Vagina (tissue), 2 donors: ENCODE data around the gene CBLL1. TPM values are rescaled to one million over a fixed set of nuclear protein-coding genes. Genes with fewer than 3 reads are reported as not detected.
A peak's percentile ranks its signal among the peaks of the same experiment; 100 is the strongest.

ENCODE experiments used
- DNase-seq, 2 donors: peaks; one replicate each; pipeline ENCODE4 v3.0.0-alpha.2; 2017; ENCODE audit errors: extremely low spot score in 2 of 2
- H3K27ac ChIP-seq: fragments of 200-600 bp; sonication (generic); one replicate; pipeline ENCODE4 v1.5.1; 2019
- H3K27me3 ChIP-seq: fragments of 200-600 bp; sonication (generic); one replicate; pipeline ENCODE4 v1.5.1; 2019
- H3K36me3 ChIP-seq, 2 donors: fragments of 200-600 bp; sonication (generic); one replicate each; pipeline ENCODE4 v1.5.1; 2017 to 2019
- H3K4me1 ChIP-seq: fragments of 200-600 bp; sonication (generic); one replicate; pipeline ENCODE4 v1.5.1; 2019
- H3K4me3 ChIP-seq, 2 donors: fragments of 200-600 bp; sonication (generic); 1 replicate in 1 of 2; 2 replicates in 1 of 2; pipeline ENCODE4 v1.5.1; 2016 to 2019
- H3K9me3 ChIP-seq: fragments of 200-600 bp; sonication (generic); one replicate; pipeline ENCODE4 v1.5.1; 2019
- POLR2A ChIP-seq, 2 donors: fragments of 450-650 bp; IDR thresholded peaks; one replicate each; pipeline ENCODE4 v1.6.1; 2017; ENCODE audit warnings: antibody characterized with exemption in 2 of 2, mild to moderate bottlenecking in 2 of 2, moderate library complexity in 2 of 2
- POLR2AphosphoS5 ChIP-seq, 2 donors: sonication (generic); formaldehyde crosslinking; IDR thresholded peaks; one replicate each; pipeline ENCODE4 v1.9.0; 2017; ENCODE audit warnings: antibody characterized with exemption in 2 of 2, mild to moderate bottlenecking in 2 of 2, low read depth in 1 of 2; ENCODE audit not compliant: insufficient read depth in 1 of 2
- intact Hi-C: fragments of 100-400 bp; cut with DNase I; formaldehyde crosslinking; loops from one replicate; pipeline ENCODE4 v1.15.1; 2023
- total RNA-seq: library from RNA; depleted of rRNA; stranded (reverse); fragments of >200 nt; gene quantifications from one replicate; pipeline ENCODE4 v1.2.3, GENCODE V29; 2016
- TF ChIP-seq, protein P1 (sequence below), 3 experiments: fragments of 450-650 bp in 2 of 3; fragments of 200-600 bp in 1 of 3; sonication (generic) in 1 of 3; IDR thresholded peaks; one replicate each; pipeline ENCODE4 v1.5.1; 2017 to 2019; ENCODE audit warnings: antibody characterized with exemption in 3 of 3, mild to moderate bottlenecking in 2 of 3, moderate library complexity in 2 of 3

Gene CBLL1
- total RNA-seq, 1 donor from 2014 or later: 24.1 TPM

DNA sequence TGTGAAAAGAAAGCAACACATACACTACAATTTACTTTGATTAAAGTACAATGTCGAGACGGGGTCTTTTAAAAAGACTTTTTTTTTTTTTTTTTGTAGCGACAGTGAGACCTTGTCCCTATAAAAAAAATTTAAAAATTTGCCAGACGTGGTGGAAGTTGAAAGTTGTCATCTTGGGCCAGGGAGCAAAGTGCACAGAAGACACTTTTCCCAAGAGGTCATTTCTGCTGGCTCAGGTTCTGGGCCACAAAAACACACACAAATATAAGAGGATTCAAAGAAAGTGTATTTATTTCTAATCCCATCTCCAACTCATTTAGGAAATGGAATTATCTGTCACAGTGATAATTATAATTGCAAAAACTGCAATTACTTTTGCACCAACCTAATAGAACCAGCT, 34.3 kb downstream of the CBLL1 start:
- no peak for DNase-seq
- Histone ChIP-seq H3K4me1 (no peaks in the 10 kb centered on the region), H3K27ac (no peak overlapping the region), H3K27me3 (no peaks in the 10 kb centered on the region), H3K4me3 (no peak overlapping the region), H3K36me3 (no peaks in the 10 kb centered on the region), H3K9me3 (no peaks in the 10 kb centered on the region)
- TF ChIP-seq POLR2AphosphoS5 (IDR thresholded peaks at IDR 0.05; ENCODE audit: insufficient read depth in 1 of 2, low read depth in 1 of 2) (no peak), POLR2A (IDR thresholded peaks at IDR 0.05) (no peak)
- TF ChIP-seq, protein P1, sequence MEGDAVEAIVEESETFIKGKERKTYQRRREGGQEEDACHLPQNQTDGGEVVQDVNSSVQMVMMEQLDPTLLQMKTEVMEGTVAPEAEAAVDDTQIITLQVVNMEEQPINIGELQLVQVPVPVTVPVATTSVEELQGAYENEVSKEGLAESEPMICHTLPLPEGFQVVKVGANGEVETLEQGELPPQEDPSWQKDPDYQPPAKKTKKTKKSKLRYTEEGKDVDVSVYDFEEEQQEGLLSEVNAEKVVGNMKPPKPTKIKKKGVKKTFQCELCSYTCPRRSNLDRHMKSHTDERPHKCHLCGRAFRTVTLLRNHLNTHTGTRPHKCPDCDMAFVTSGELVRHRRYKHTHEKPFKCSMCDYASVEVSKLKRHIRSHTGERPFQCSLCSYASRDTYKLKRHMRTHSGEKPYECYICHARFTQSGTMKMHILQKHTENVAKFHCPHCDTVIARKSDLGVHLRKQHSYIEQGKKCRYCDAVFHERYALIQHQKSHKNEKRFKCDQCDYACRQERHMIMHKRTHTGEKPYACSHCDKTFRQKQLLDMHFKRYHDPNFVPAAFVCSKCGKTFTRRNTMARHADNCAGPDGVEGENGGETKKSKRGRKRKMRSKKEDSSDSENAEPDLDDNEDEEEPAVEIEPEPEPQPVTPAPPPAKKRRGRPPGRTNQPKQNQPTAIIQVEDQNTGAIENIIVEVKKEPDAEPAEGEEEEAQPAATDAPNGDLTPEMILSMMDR (IDR thresholded peaks at IDR 0.05): no peak
- intact Hi-C loops: no loop called here

DNA sequence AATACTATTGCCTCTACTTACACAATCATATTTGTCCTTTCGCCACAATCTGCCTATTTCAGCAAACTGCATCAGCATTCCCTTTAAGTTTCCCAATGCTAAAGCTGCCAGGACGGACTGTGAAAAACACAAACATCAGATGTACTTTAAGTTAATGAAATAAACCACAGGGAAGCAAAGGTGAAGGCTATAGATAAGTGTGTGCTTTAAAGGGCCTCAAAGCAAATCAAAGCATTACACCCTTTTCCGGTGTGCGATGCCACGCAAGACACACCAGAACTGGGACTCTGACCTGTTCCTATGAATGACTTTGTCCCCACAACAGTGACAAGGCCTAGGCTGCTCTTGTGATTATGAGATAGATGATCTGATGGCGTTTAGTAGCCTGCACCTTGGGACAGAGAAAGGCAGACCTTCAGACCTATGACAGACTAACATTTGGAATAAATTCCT, 35.7 kb downstream of the CBLL1 start:
- TF ChIP-seq, protein P1 (IDR thresholded peaks at IDR 0.05): no peak
- TF ChIP-seq POLR2A (IDR thresholded peaks at IDR 0.05) (no peak), POLR2AphosphoS5 (IDR thresholded peaks at IDR 0.05; ENCODE audit: insufficient read depth in 1 of 2, low read depth in 1 of 2) (no peak)
- Histone ChIP-seq H3K27me3 (no peaks in the 10 kb centered on the region), H3K36me3 (no peaks in the 10 kb centered on the region), H3K4me1 (no peaks in the 10 kb centered on the region), H3K27ac (no peak overlapping the region), H3K4me3 (no peak overlapping the region), H3K9me3 (no peaks in the 10 kb centered on the region)
- DNase-seq: no peak
- intact Hi-C loops: no loop called here

DNA sequence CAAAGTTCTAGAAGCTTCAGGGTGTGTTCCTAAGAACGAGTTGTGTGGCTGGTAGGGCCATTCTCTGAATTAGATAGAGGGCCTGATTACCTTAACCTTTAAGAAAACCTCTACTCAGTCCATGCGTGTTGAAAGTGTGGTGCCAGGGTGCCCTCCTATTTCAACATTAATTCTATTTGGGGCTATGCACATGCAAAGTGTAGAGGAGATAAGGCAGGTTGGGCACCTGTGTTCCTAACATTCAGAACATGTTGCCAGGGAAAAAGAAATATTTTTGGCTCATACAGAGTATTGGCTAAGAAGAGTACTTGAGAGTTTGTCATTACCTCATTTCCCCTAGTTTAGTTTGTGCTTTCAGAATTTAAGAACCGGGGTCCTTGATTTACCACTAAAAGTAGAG, 38.4 kb downstream of the CBLL1 start:
- H3K27me3 ChIP-seq: no peaks in the 10 kb centered on the region
- no peaks in the 10 kb centered on the region for H3K4me1 ChIP-seq
- TF ChIP-seq, protein P1 (IDR thresholded peaks at IDR 0.05): no peak
- no peak for TF ChIP-seq POLR2AphosphoS5 (IDR thresholded peaks at IDR 0.05; ENCODE audit: insufficient read depth in 1 of 2, low read depth in 1 of 2)
- TF ChIP-seq POLR2A (IDR thresholded peaks at IDR 0.05): no peak
- H3K9me3 ChIP-seq: no peaks in the 10 kb centered on the region
- no peak overlapping the region for H3K4me3 ChIP-seq
- no peaks in the 10 kb centered on the region for H3K36me3 ChIP-seq
- no peak overlapping the region for H3K27ac ChIP-seq
- intact Hi-C loops: no loop called here
- DNase-seq: no peak

DNA sequence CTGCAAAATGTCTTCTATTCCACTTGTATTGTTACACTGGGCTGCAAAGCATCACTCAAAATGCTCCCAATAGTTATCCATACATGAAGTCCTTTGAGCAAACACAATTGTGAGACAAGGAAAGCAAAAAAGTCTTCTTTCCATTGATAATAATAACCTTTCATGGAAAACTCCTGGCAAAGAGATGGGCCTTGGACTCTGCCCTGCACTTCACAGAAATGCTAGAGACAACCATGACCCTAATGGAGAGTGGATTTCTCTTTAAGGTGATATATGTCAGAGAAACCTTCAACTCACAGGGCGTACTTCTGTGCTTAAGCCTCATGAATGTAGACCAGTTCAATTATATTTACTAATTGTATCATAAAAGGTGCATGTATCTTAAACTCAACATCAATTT, 39.7 kb downstream of the CBLL1 start:
- H3K4me1 ChIP-seq: no peaks in the 10 kb centered on the region
- no peak for DNase-seq
- TF ChIP-seq POLR2AphosphoS5 (IDR thresholded peaks at IDR 0.05; ENCODE audit: insufficient read depth in 1 of 2, low read depth in 1 of 2) (no peak), POLR2A (IDR thresholded peaks at IDR 0.05) (no peak)
- TF ChIP-seq, protein P1 (IDR thresholded peaks at IDR 0.05): no peak
- no peaks in the 10 kb centered on the region for H3K36me3 ChIP-seq
- no peaks in the 10 kb centered on the region for H3K27me3 ChIP-seq
- no peaks in the 10 kb centered on the region for H3K9me3 ChIP-seq
- no peak overlapping the region for H3K4me3 ChIP-seq
- intact Hi-C loops: no loop called here
- no peak overlapping the region for H3K27ac ChIP-seq

DNA sequence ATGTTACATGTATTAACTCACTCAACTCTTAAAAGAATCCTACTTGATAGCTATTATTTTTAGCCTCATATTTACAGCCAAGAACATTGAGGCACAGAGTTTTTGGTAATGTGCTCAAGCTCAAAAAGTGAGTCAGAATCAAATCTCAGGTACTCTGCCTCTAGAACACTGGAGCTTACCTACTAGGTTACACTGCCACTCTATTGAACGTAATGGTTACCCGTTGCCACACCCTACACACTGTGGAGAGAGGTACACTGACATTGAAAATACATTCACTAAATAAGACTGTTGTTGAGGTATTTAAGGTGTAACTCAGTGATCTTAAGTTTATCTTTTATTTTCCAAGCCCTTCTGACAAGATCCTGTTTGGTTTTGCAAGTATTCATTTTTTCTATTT, 41.2 kb downstream of the CBLL1 start:
- Histone ChIP-seq H3K4me1 (no peaks in the 10 kb centered on the region), H3K27me3 (no peaks in the 10 kb centered on the region), H3K4me3 (no peak overlapping the region), H3K27ac (peak overlapping the region; percentile 43), H3K36me3 (no peaks in the 10 kb centered on the region), H3K9me3 (no peaks in the 10 kb centered on the region)
- DNase-seq: no peak
- intact Hi-C loops: no loop called here
- TF ChIP-seq POLR2AphosphoS5 (IDR thresholded peaks at IDR 0.05; ENCODE audit: insufficient read depth in 1 of 2, low read depth in 1 of 2): no peak
- TF ChIP-seq, protein P1 (IDR thresholded peaks at IDR 0.05): no peak
- no peak for TF ChIP-seq POLR2A (IDR thresholded peaks at IDR 0.05)
